ENCODE data around the gene WWOX.

DNA sequence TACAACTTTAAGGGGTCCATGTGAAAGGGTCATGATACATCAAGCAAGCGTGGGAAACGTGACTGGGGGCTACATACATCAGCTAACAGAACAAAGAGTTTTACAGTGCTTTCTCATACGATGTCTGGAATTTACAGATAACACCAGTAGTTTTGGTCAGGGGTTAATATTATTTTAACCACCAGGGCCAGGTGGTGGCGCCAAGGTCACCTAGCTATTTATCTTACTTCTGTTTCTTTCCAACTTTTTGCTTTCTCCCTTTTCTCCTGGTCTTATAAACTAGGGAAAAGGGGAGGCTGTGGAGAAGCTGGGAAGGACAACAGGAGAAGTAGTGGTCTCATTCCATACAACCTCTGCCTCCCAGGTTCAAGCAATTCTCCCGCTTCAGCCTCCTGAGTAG lies 39.2 kb upstream of the WWOX start:
- TF ChIP-seq, protein P1, sequence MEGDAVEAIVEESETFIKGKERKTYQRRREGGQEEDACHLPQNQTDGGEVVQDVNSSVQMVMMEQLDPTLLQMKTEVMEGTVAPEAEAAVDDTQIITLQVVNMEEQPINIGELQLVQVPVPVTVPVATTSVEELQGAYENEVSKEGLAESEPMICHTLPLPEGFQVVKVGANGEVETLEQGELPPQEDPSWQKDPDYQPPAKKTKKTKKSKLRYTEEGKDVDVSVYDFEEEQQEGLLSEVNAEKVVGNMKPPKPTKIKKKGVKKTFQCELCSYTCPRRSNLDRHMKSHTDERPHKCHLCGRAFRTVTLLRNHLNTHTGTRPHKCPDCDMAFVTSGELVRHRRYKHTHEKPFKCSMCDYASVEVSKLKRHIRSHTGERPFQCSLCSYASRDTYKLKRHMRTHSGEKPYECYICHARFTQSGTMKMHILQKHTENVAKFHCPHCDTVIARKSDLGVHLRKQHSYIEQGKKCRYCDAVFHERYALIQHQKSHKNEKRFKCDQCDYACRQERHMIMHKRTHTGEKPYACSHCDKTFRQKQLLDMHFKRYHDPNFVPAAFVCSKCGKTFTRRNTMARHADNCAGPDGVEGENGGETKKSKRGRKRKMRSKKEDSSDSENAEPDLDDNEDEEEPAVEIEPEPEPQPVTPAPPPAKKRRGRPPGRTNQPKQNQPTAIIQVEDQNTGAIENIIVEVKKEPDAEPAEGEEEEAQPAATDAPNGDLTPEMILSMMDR (IDR thresholded peaks at IDR 0.05; ENCODE audit: poor library complexity): peak; percentile 4
- TF ChIP-seq EZH2 (IDR thresholded peaks at IDR 0.05; ENCODE audit: borderline replicate concordance): no peak
- TF ChIP-seq EZH2phosphoT487 (IDR thresholded peaks at IDR 0.05; ENCODE audit: low read depth, severe bottlenecking, unreplicated experiment): no peak

All from hepatocyte (in vitro differentiated cells).